ENCODE results near the gene ACTG1. TPM values are rescaled to one million over a fixed set of nuclear protein-coding genes. Genes with fewer than 3 reads are reported as not detected.

The ACTG1 gene
- total and polyA plus RNA-seq, 2 of the 13 experiments (the other 11 are each of a cell fraction or from before 2014, with no cell fraction given), result 973 to 1,138 TPM

- no peak for TF ChIP-seq GRHL1 (CRISPR knock-in tag; conservative IDR thresholded peaks at IDR 0.05)
Observed at GRCh38 chr17:81463506-81463905, 49.1 kb downstream of the ACTG1 start (continued).

GRCh38 chr17:81462506-81463125, 50.0 kb downstream of the ACTG1 start:
- no peak overlapping the region for H3K27ac ChIP-seq (ENCODE audit: extremely low read length, insufficient read depth, low read length)
- H2AFZ ChIP-seq (ENCODE audit: low read length), result no peak overlapping the region
- BruUV-seq (replicated peaks), result no TSS peak
- TF ChIP-seq SALL1 (CRISPR knock-in tag; IDR thresholded peaks at IDR 0.05) (no peak), GATAD1 (CRISPR knock-in tag; IDR thresholded peaks at IDR 0.05) (no peak), GLMP (CRISPR knock-in tag; IDR thresholded peaks at IDR 0.05; ENCODE audit: borderline replicate concordance) (no peak), ZNF30 (CRISPR knock-in tag; IDR thresholded peaks at IDR 0.05) (no peak), AGO2 (optimal IDR thresholded peaks at IDR 0.05; ENCODE audit: low read depth, low read length) (peak; percentile 26), SNAPC5 (CRISPR knock-in tag; IDR thresholded peaks at IDR 0.05; ENCODE audit: borderline replicate concordance) (no peak), MXD3 (CRISPR knock-in tag; IDR thresholded peaks at IDR 0.05) (no peak), DNMT1 (CRISPR knock-in tag; IDR thresholded peaks at IDR 0.05) (0 out of 2 replicates have a peak, but pooled peaks have one; percentile 26), CEBPB (IDR thresholded peaks at IDR 0.05; ENCODE audit: borderline replicate concordance, low read depth, low read length) (no peak), ZNF17 (CRISPR knock-in tag; IDR thresholded peaks at IDR 0.05) (no peak), THRA (CRISPR knock-in tag; IDR thresholded peaks at IDR 0.05; ENCODE audit: borderline replicate concordance) (no peak), SKI (IDR thresholded peaks at IDR 0.05; ENCODE audit: partially characterized antibody) (no peak), KDM5A (IDR thresholded peaks at IDR 0.05; ENCODE audit: borderline replicate concordance, low read length) (no peak), KLF16 (CRISPR knock-in tag; IDR thresholded peaks at IDR 0.05) (no peak)
- intact Hi-C loops (cut with micrococcal nuclease; ENCODE audit: unreplicated experiment) (no loop called here), in situ Hi-C loops (cut with HindIII; ENCODE audit: extremely low pct_ligation_motif_present, low pct_unique_long_range_greater_than_20kb) (no loop called here)
- CTCF ChIA-PET (ENCODE audit: low intra/inter-chr PET ratio, low total read pairs), result no interaction called here
- ATAC-seq, result no peak
- no peaks in the 10 kb centered on the region; a peak in 1 of 5 replicates for H3K36me3 ChIP-seq (replicated peaks in 1 of 2; ENCODE audit: control insufficient read depth in 1 of 2, insufficient read depth in 2 of 2, low read length in 2 of 2)
- H3K27me3 ChIP-seq (ENCODE audit: control insufficient read depth in 1 of 2, insufficient read depth in 2 of 2, low read length in 2 of 2), result peaks cover 1 to 5% of the 10 kb centered on the region in 2 experiments; a peak in 4 of 5 replicates
- no peak for FAIRE-seq
- POLR2A ChIA-PET, result no interaction called here
- H3K4me2 ChIP-seq (ENCODE audit: low read depth, low read length), result no peak overlapping the region
- WGBS (ENCODE audit: low lambda C conversion rate), result 86% methylated on average over 16 of the region's 33 CpGs
- no peaks in the 10 kb centered on the region for H4K20me1 ChIP-seq (ENCODE audit: insufficient read depth, low read length)
- peaks cover 26% of the 10 kb centered on the region for H3K4me1 ChIP-seq (ENCODE audit: insufficient read depth, low read length)
- no peak overlapping the region for H3K9ac ChIP-seq (ENCODE audit: insufficient read depth, low read depth, low read length)
- H3K4me3 ChIP-seq (replicated peaks in 1 of 3; ENCODE audit: insufficient read depth in 1 of 3, low read depth in 2 of 3, low read length in 3 of 3), result no peak overlapping the region
- DNase-seq (ENCODE audit: low spot score), result no peak
- H3K79me2 ChIP-seq (ENCODE audit: insufficient read depth, low read length), result no peaks in the 10 kb centered on the region
- no peaks in the 10 kb centered on the region for H3K9me3 ChIP-seq (ENCODE audit: low read length)
